Fibroblast of lung (primary cell): ENCODE data around the gene LCE1E. TPM values are rescaled to one million over a fixed set of nuclear protein-coding genes. Genes with fewer than 3 reads are reported as not detected.

ENCODE experiments used
- DNase-seq, 2 donors: peaks; one replicate each; pipeline versions ENCODE4 v3.0.0 to v3.0.0-alpha.2; 2010; ENCODE audit warnings: low read depth in 2 of 2
- H2AFZ ChIP-seq: 2 replicates; pipeline ENCODE4 v1.5.1; 2012; ENCODE audit warnings: low read length, control low read depth, inconsistent platforms
- H3K27ac ChIP-seq: 2 replicates; pipeline ENCODE4 v1.5.1; 2011; ENCODE audit warnings: low read length, control low read depth; ENCODE audit not compliant: insufficient read depth
- H3K27me3 ChIP-seq: 2 replicates; pipeline ENCODE4 v1.5.1; 2011; ENCODE audit warnings: mild to moderate bottlenecking, low read length; ENCODE audit not compliant: control insufficient read depth, insufficient read depth
- H3K36me3 ChIP-seq: 2 replicates; pipeline ENCODE4 v1.5.1; 2011; ENCODE audit warnings: low read length; ENCODE audit not compliant: control insufficient read depth, insufficient read depth
- H3K4me1 ChIP-seq: 2 replicates; pipeline ENCODE4 v1.5.1; 2011; ENCODE audit warnings: low read length; ENCODE audit not compliant: control insufficient read depth, insufficient read depth; ENCODE audit errors: extremely low read depth
- H3K4me2 ChIP-seq: 2 replicates; pipeline ENCODE4 v1.5.1; 2011; ENCODE audit warnings: low read length, control low read depth; ENCODE audit not compliant: insufficient read depth; ENCODE audit errors: extremely low read depth
- H3K4me3 ChIP-seq, 4 experiments: fragments of 200-600 bp in 1 of 4; sonication (generic) in 1 of 4; replicated peaks in 1 of 4; 2 replicates each; pipeline ENCODE4 v1.5.1; 2011 to 2016; ENCODE audit warnings: low read length in 4 of 4, low read depth in 3 of 4, mild to moderate bottlenecking in 3 of 4, control low read depth in 2 of 4, inconsistent platforms in 1 of 4, mixed read lengths in 1 of 4; ENCODE audit not compliant: insufficient read depth in 1 of 4; ENCODE audit errors: control extremely low read depth in 1 of 4
- H3K79me2 ChIP-seq: 2 replicates; pipeline ENCODE4 v1.5.1; 2012; ENCODE audit warnings: mild to moderate bottlenecking, low read length, inconsistent platforms; ENCODE audit not compliant: control insufficient read depth, insufficient read depth
- H3K9ac ChIP-seq: 2 replicates; pipeline ENCODE4 v1.5.1; 2011; ENCODE audit warnings: mild to moderate bottlenecking, low read length, control low read depth; ENCODE audit not compliant: insufficient read depth
- H3K9me3 ChIP-seq: 2 replicates; pipeline ENCODE4 v1.5.1; 2012; ENCODE audit warnings: low read depth, low read length; ENCODE audit not compliant: control insufficient read depth, insufficient read depth
- H4K20me1 ChIP-seq: 2 replicates; pipeline ENCODE4 v1.5.1; 2011; ENCODE audit warnings: low read length; ENCODE audit not compliant: control insufficient read depth, insufficient read depth; ENCODE audit errors: extremely low read depth
- EZH2 ChIP-seq: IDR thresholded peaks from 2 replicates; pipeline ENCODE4 v1.5.1; 2012; ENCODE audit warnings: low read length, control low read depth, mild to moderate bottlenecking; ENCODE audit errors: missing control alignments
- polyA plus RNA-seq, 2 donors: library from polyadenylated mRNA; depleted of rRNA in 1 of 2; stranded (reverse) in 1 of 2; unstranded in 1 of 2; fragments of >200 nt; gene quantifications; 2 replicates each; pipeline ENCODE4 v1.2.1, GENCODE V29; 2011 to 2012; ENCODE audit warnings: missing spikeins in 1 of 2
- total RNA-seq: library from RNA; depleted of rRNA; stranded (reverse); fragments of >200 nt; gene quantifications from 2 replicates; pipeline ENCODE4 v1.2.1, GENCODE V29; 2014
- TF ChIP-seq, protein P1 (sequence below), 2 donors: IDR thresholded peaks in 1 of 2; conservative IDR thresholded peaks in 1 of 2; 1 replicate in 1 of 2; 2 replicates in 1 of 2; pipeline ENCODE4 v1.5.1; 2011 to 2012; ENCODE audit warnings: low read length in 2 of 2, control low read depth in 1 of 2, inconsistent platforms in 1 of 2, low read depth in 1 of 2, mild to moderate bottlenecking in 1 of 2

LCE1E gene
- total and polyA plus RNA-seq, 2 donors (not counting 1 experiment from before 2014, with no cell fraction given), result 0.14 TPM; not detected in 1

DNA sequence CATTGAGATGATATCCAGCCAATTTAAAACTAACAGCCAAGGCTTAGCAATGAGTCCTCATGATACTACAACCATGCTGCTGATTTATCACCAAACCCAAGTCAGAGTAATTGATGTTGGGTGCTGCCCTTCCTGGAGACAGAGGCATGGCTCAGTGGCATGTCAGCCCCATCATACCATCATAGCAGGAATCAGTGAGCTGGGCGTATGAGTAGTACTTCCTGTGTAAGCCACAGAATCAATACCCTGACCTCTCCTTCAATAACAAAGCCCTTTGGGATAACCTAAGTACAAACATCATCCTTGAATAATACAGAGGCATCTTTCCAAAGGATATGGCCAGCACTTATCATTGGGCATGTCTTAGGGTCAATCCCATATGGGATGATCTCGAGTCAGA is 3.0 kb upstream of the LCE1E start:
- no peak overlapping the region for H2AFZ ChIP-seq
- H3K36me3 ChIP-seq, result no peaks in the 10 kb centered on the region
- H3K4me2 ChIP-seq, result no peak overlapping the region
- DNase-seq, result no peak
- no peak overlapping the region for H3K9ac ChIP-seq
- no peaks in the 10 kb centered on the region for H4K20me1 ChIP-seq
- no peaks in the 10 kb centered on the region for H3K79me2 ChIP-seq
- peaks cover 2% of the 10 kb centered on the region for H3K4me1 ChIP-seq
- TF ChIP-seq, protein P1, sequence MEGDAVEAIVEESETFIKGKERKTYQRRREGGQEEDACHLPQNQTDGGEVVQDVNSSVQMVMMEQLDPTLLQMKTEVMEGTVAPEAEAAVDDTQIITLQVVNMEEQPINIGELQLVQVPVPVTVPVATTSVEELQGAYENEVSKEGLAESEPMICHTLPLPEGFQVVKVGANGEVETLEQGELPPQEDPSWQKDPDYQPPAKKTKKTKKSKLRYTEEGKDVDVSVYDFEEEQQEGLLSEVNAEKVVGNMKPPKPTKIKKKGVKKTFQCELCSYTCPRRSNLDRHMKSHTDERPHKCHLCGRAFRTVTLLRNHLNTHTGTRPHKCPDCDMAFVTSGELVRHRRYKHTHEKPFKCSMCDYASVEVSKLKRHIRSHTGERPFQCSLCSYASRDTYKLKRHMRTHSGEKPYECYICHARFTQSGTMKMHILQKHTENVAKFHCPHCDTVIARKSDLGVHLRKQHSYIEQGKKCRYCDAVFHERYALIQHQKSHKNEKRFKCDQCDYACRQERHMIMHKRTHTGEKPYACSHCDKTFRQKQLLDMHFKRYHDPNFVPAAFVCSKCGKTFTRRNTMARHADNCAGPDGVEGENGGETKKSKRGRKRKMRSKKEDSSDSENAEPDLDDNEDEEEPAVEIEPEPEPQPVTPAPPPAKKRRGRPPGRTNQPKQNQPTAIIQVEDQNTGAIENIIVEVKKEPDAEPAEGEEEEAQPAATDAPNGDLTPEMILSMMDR (conservative IDR thresholded peaks at IDR 0.05 in 1 of 2, IDR thresholded peaks at IDR 0.05 in 1 of 2; ENCODE audit: low read depth in 1 of 2, low read length in 2 of 2), result no peak
- TF ChIP-seq EZH2, result no peak
- no peaks in the 10 kb centered on the region for H3K9me3 ChIP-seq
- H3K27ac ChIP-seq, result no peak overlapping the region
- H3K4me3 ChIP-seq, result no peak overlapping the region
- no peaks in the 10 kb centered on the region for H3K27me3 ChIP-seq

DNA sequence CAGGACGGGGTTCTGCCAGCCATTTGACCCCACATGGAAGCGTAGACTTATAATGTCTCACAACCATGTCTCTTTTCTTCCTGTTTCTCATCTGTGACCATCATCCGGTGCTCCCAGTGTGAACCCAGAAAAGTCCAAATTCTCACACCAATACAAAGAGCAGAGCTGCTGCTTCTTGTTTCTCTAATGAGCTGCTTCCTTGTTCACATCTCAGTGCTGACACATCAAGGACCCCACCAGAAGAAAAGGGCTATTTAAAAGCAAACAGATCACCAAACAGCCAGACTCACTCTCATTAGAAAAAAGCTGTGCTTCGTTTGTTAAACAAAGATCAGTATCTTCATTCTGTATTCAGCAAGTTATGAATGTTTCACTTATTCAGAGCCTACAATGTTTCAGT is 9.6 kb downstream of the LCE1E start:
- no peak overlapping the region for H3K4me2 ChIP-seq
- no peaks in the 10 kb centered on the region for H4K20me1 ChIP-seq
- H3K9ac ChIP-seq, result no peak overlapping the region
- no peak overlapping the region for H3K27ac ChIP-seq
- no peaks in the 10 kb centered on the region for H3K4me1 ChIP-seq
- no peaks in the 10 kb centered on the region for H3K9me3 ChIP-seq
- no peak overlapping the region for H2AFZ ChIP-seq
- H3K36me3 ChIP-seq, result no peaks in the 10 kb centered on the region
- no peak overlapping the region for H3K4me3 ChIP-seq
- H3K79me2 ChIP-seq, result no peaks in the 10 kb centered on the region
- no peaks in the 10 kb centered on the region for H3K27me3 ChIP-seq
- no peak for DNase-seq
- TF ChIP-seq EZH2, result no peak
- TF ChIP-seq, protein P1 (conservative IDR thresholded peaks at IDR 0.05 in 1 of 2, IDR thresholded peaks at IDR 0.05 in 1 of 2; ENCODE audit: low read depth in 1 of 2, low read length in 2 of 2), result no peak

DNA sequence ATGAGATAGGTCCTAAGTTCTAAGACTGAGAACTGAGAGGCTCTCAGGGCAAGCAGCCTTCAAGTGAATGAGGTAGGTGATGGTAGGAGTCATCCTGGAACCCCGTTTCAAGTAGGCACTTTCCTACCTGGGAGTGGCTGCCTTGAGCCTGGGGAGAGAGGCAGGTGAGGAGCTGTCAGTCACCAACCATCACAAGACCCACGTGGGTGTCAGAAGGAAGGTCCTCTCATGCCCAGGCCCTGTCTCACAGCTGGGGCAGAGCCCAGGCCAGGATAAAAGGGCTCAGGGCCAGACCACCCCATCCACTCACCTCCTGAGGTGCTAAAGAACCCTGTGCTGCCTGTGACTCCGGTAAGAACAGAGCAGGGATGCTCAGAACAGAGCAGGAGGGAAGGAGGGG is 10.4 kb downstream of the LCE1E start, which contains the start of gene LCE1D:
Gene LCE1D, plus strand, starts transcription at position 301 of the 400 bp plus-strand sequence. CDS start 1,074 bp downstream, outside the sequence.
- no peak within 1 kb of the TSS for H3K9ac ChIP-seq
- H3K36me3 ChIP-seq, result no peaks in the 10 kb centered on the region
- no peaks in the 10 kb centered on the region for H3K9me3 ChIP-seq
- H3K27ac ChIP-seq, result no peak within 1 kb of the TSS
- no peak for DNase-seq
- no peaks in the 10 kb centered on the region for H3K27me3 ChIP-seq
- no peaks in the 10 kb centered on the region for H3K79me2 ChIP-seq
- no peaks in the 10 kb centered on the region for H3K4me1 ChIP-seq
- no peak within 1 kb of the TSS for H3K4me3 ChIP-seq
- H2AFZ ChIP-seq, result no peak within 1 kb of the TSS
- TF ChIP-seq, protein P1 (conservative IDR thresholded peaks at IDR 0.05 in 1 of 2, IDR thresholded peaks at IDR 0.05 in 1 of 2; ENCODE audit: low read depth in 1 of 2, low read length in 2 of 2), result no peak
- no peak for TF ChIP-seq EZH2
- H4K20me1 ChIP-seq, result no peaks in the 10 kb centered on the region
- no peak within 1 kb of the TSS for H3K4me2 ChIP-seq
